HPDE6-E6E7 (cell line): ENCODE results near the gene ARPC5L.
"Not testable (repeated sequence)": the region's sequence is repeated elsewhere in the genome, so short reads cannot be mapped to it uniquely, and the experiment has no call there.

Source experiments
- DNase-seq: peaks from one replicate; pipeline ENCODE4 v3.0.0; 2011; ENCODE audit warnings: missing footprints; ENCODE audit errors: extremely low spot score

The ARPC5L gene

DNA sequence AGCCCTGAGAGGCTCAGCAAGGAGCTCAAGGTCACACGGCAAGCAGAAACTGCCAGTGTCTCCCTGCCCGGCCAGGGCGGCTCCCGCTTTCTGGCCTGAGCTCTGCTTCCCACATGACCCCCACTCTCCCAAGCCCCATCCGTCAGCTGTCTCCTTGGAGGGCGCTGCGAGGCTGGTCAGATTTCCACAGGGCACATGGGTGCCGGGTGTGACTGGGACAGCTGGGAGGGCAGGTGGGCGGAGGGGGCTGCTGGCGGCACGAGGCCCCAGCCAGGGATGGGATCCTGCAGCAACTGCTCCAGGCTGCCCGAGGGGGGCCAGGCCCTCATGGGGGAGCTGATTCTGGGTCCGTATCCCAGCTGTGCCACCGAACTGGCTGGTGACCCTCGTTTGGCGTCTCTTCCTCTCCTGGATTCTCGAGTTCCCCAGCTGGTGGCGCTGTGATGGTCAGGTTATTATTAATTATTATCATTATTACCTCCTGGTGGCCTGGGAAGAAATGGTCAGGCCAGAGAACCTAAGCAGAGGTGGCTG lies 21.6 kb upstream of the ARPC5L start:
- no peak for DNase-seq

DNA sequence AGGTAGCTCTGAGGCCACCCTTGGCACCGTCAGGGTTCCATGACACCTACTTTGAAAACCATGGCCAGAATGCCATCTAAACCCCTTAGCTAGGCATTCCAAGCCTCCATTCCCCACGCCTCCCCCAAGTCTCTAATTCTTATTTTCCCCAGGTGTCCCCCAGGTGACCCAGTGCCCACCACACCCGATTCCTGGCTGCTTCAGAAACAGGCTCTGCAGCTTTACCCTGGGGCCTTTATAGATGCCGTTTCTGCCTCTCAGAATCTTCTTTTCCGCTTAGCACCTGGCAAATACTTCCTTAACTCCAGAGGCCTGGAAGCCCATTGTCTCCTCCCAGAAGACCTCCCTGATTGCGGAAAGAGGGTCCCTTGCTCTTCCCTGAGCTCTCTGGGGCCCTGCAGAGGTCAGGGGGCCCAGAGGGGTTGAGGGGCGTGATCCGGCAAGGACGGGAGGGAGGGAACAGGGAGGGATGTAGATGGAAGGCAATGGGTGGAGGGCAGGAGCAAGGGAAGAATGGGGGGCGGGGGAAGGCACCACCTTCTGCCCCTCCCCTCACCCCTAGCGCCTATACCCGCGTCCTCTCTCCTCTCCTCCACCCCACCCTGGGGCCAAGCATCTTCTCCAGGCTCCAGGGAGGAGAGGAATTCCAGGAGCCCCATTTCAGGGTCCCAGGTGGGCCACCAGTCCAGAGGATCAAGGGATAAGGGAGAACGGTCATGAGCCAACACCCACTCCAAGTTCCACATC lies 20.7 kb upstream of the ARPC5L start:
- no peak for DNase-seq

GRCh38 chr9:124843456-124844034 lies 18.4 kb upstream of the ARPC5L start:
- no peak for DNase-seq

DNA sequence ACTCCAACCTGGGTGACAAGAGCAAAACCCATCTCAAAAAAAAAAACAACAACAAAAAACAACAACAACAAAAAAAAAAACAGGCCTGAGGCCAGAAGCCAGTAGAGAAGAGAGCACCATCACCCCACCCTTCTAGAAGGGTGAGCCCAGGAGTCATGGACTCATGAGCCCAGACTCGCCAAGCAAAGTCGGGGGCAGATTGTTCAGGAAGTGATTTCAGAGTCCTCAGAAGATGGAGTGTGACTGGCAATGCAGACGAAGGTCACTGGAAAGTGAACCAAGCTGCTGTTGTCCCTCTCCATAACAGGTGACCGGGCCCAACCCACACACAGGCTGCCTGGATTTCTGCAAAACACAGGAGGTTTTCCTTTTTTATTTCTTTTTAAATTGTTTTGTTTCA lies 17.6 kb upstream of the ARPC5L start:
- DNase-seq, result no peak

DNA sequence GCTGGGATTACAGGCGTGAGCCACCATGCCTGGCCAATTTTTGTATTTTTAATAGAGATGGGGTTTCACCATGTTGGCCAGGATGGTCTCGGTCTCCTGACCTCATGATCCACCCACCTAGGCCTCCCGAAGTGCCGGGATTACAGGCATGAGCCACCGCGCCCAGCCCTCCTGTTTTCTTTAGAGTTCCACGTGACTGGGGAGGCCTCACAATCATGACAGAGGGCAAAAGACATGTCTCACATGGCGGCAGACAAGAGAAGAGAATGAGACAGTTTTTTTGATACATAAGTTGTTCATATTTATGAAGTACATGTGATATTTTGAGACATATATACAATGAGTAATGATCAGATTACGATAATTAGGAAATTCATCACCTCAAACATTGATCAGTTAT lies 15.5 kb upstream of the ARPC5L start:
- DNase-seq, result not testable (repeated sequence)

DNA sequence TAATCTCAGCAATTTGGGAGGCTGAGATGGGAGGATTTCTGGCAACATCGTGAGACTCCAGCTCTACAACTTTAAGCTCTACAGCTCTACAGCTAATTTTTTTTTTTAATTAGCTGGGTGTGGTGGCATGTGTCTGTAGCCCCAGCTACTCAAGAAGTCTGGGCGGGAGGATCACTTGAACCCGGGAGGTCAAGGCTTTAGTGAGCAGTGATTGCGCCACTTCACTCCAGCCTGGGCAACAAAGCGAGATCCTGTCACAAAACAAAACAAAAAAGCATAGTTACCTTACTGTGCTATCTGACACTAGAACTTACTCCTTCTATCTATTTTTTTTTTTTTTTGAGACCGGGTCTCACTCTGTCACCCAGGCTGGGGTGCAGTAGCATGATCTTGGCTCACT lies 15.0 kb upstream of the ARPC5L start:
- no peak for DNase-seq

GRCh38 chr9:124849801-124850200 lies 12.1 kb upstream of the ARPC5L start:
- no peak for DNase-seq

DNA sequence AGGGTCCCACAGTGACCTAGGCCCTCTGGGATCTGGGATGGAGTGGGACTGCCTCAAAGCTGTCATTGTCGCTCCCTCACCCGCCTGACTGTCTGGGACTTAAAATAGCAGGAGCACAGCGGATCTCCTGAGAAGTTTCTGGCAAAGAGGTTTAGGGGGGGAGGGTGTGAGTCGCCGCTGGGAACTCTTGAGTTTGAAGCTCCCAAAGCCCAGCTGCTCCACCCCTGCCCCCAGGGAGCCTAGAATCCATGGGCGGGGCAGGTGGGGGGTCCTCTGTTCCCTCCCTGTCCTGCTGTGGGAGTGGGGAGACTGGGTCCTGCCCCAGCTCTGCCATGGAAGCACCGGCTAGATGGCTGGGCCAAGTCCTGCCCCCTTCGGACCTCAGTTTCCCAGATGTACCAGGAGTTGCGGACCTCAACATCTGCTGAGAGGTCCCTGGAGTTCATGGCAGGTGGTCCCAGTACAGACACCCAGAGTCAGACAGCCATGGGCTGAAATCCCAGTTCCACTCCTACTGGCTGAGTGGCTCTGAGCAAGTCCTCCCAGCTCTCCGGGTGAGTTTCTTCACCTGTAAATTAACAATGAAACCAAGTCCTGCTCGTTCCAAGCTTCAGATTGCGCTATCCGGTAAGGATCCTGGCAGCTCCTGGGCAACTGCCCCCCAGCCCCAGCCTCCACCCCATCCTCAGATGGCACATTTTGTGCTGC lies 9.7 kb upstream of the ARPC5L start:
- no peak for DNase-seq

- DNase-seq, result no peak
These were observed 8.9 kb upstream of the ARPC5L start, which contains the start of gene WDR38 for GRCh38 chr9:124852829-124853531. WDR38 (plus strand) TSS chr9:124853460; CDS start chr9:124853532, 72 bp downstream.

DNA sequence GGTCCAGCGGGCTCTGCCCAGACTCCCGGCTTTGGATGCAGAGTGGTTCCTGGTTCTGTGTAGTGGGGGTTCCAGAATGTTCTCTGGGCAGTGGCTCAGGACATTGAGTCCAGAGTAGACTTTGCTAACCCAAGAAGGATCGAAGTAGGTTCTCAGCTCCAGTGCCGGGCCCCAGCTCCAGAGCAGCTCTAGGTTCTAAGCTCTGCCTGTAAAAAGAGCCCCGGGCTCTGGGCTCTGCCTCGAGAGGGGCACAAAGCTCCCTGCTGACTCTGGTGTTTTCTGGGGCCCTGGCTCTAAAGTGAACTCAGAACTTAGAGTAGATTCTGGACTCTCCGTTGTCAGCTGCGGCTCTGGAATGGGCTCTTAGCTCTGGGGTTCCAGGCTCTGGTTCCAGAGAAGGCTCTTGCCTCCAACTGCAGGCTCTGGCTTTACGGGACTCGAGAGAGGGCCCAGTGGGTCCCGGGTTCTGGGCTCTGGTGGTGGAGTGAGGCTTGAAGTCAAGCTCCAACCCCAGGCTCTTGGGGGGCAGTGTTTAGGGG lies 8.3 kb upstream of the ARPC5L start:
- DNase-seq, result no peak

GRCh38 chr9:124854161-124854560 lies 7.8 kb upstream of the ARPC5L start:
- no peak for DNase-seq

DNA sequence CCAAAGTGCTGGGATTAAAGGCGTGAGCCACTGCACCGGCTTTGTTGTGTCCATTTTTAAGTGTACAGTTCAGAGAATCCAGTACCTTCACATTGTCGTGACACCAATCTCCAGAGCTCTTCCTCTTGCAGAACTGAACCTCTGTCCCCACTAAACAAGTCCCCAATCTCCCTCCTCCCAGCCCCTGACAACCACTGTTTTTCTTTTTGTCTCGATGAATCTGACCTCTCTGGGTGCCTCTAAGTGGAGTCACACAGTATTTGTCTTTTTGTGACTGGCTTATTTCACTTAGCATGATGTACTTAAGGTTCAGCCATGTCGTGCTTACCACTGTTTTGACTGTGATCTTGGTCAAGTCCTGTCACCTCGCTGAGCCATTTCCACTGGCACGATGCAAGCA lies 7.1 kb upstream of the ARPC5L start:
- no peak for DNase-seq

DNA sequence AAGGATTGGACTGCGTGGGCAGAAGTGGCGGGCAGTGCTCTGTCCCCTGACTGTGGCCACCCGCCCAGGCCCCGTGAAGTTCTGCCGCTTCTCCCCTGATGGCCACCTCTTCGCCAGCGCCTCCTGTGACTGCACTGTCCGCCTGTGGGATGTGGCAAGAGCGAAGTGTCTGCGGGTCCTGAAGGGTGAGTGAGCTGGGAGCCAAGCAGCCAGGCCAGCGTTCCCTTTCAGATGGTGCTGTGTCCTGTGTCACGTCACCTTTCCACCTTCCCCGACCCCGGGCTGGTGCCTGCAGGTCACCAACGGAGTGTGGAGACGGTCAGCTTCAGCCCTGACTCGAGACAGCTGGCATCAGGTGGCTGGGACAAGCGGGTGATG lies 6.4 kb upstream of the ARPC5L start:
- no peak for DNase-seq

GRCh38 chr9:124855944-124856765 lies 5.8 kb upstream of the ARPC5L start:
- DNase-seq, result no peak

- DNase-seq, result no peak
These were observed 4.3 kb upstream of the ARPC5L start for GRCh38 chr9:124857533-124858162.

DNA sequence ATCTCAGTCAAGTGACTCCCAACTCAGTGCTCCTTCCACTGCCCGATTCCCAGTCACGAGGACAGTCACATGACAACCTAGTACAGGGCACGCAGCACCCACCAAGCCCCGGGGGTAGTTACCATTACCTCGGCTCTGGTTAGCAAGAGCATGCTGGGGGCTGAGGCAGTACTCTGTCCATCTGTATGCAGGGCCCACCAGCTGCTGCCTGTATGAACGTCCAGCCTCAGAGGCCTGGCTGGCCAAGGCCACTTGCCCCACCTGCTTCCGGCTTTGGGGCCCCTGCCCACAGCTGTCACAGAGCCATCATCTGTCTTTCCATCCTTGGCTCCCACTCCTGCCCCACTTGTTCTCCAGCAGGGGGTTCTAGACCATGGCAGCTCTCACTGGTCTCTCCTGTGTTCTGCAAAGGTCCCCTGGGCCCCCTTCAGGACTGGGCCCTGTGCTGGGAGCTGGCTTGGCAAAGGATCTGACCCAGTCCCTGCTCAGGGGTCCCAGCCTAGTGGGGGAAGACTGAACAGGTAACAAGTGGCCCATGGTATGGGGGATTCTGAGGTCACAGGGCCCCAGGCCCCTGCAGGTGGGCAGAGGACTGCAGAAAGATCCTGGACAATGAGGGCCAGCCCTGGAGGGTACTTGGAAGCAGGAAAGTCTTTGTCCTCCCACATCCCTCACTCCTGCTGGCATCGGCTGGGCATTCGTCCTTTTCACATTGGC lies 3.4 kb upstream of the ARPC5L start:
- no peak for DNase-seq

DNA sequence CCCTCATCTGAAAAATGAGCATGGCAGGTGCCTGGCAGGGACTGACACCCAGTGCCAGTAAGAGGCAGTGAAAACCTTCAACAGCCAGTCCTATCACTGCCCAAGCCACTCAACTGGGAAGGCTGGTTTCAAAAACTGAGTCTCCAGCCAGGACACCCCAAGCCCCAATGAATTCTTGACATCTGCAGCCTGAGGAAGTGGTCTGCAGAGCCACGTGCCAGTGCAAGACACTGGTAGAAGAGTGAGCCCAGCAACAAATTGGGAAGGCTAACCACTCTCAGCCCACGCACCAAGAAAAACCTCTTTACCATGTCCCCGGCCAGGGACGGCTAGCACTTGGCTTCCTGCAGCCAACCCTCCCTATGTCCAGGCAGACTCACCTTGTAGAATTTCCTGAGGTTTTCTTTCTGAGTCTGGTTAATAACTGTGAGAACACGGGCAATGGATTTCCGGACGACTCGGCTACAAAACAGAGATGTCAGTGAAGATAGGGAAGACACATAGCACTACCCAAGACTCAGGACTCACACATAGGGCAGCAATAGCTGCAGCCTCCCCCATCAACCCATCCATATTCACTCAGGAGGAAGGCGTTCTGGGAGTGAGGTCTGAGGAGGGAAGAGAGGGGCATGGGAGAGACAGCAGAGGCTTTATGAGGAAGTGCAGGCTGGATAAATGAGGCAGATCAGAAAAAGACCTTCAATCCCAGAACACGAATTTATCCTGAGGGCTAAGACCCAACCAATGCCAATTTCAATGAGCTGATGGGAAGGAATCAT lies 1.9 kb upstream of the ARPC5L start:
- DNase-seq, result no peak

- DNase-seq, result no peak
These were observed 1.2 kb upstream of the ARPC5L start for GRCh38 chr9:124860582-124861341.
